H4 (cell line): ENCODE measurements around the gene ARHGAP11A. TPM values are rescaled to one million over a fixed set of nuclear protein-coding genes. Genes with fewer than 3 reads are reported as not detected.

Source experiments
- DNase-seq: peaks from one replicate; pipeline ENCODE4 v3.0.0-alpha.2; 2015; ENCODE audit warnings: low spot score
- total RNA-seq: library from RNA; depleted of rRNA; stranded (reverse); fragments of >200 nt; shearing (Covaris generic); gene quantifications from 2 replicates; pipeline ENCODE4 v1.2.3, GENCODE V29; 2014

The ARHGAP11A gene
- total RNA-seq, 1 experiment from 2014 or later = 32.5 TPM

GRCh38 chr15:32657198-32657883, 42.0 kb downstream of the ARHGAP11A start:
- no peak for DNase-seq

GRCh38 chr15:32657941-32658340, 42.6 kb downstream of the ARHGAP11A start:
- DNase-seq = no peak

- DNase-seq = no peak
These were observed 44.2 kb downstream of the ARHGAP11A start for GRCh38 chr15:32659340-32660155.

GRCh38 chr15:32663671-32664070, 48.4 kb downstream of the ARHGAP11A start:
- DNase-seq = no peak

GRCh38 chr15:32664796-32665195, 49.5 kb downstream of the ARHGAP11A start:
- DNase-seq = no peak

GRCh38 chr15:32667321-32667720, 52.0 kb downstream of the ARHGAP11A start:
- DNase-seq = no peak

GRCh38 chr15:32668942-32669341, 53.6 kb downstream of the ARHGAP11A start:
- no peak for DNase-seq

- peak; percentile 75 for DNase-seq
These were observed 54.8 kb downstream of the ARHGAP11A start for GRCh38 chr15:32669896-32670611.

GRCh38 chr15:32670623-32671022, 55.3 kb downstream of the ARHGAP11A start:
- no peak for DNase-seq

GRCh38 chr15:32671339-32672325, 56.3 kb downstream of the ARHGAP11A start:
- no peak for DNase-seq

- DNase-seq = no peak
These were observed 59.4 kb downstream of the ARHGAP11A start for GRCh38 chr15:32674681-32675080.

GRCh38 chr15:32675466-32675865, 60.2 kb downstream of the ARHGAP11A start:
- DNase-seq = no peak

- no peak for DNase-seq
These were observed 60.9 kb downstream of the ARHGAP11A start for GRCh38 chr15:32676169-32676568.

GRCh38 chr15:32677238-32677750, 62.0 kb downstream of the ARHGAP11A start:
- no peak for DNase-seq

GRCh38 chr15:32679298-32679690, 64.0 kb downstream of the ARHGAP11A start:
- no peak for DNase-seq

GRCh38 chr15:32682569-32682968, 67.3 kb downstream of the ARHGAP11A start:
- DNase-seq = no peak

GRCh38 chr15:32682977-32683630, 67.8 kb downstream of the ARHGAP11A start:
- no peak for DNase-seq

- peak; percentile 63 for DNase-seq
These were observed 68.7 kb downstream of the ARHGAP11A start for GRCh38 chr15:32683906-32684584.

GRCh38 chr15:32685576-32685975, 70.3 kb downstream of the ARHGAP11A start:
- DNase-seq = no peak

GRCh38 chr15:32687556-32687955, 72.3 kb downstream of the ARHGAP11A start:
- DNase-seq = no peak
